Hematopoietic multipotent progenitor cell treated with erythropoietin and hydrocortisone succinate and interleukin-3 and kit ligand, for 17 days (in vitro differentiated cells): Measurements from ENCODE around the gene LPP.
"Not testable (repeated sequence)": the region's sequence is repeated elsewhere in the genome, so short reads cannot be mapped to it uniquely, and the experiment has no call there.

ENCODE experiments used
- DNase-seq: peaks from one replicate; pipeline ENCODE4 v3.0.0-alpha.2; 2015; ENCODE audit warnings: low spot score

The LPP gene

GRCh38 chr3:188154014-188154808 lies at the start of gene LPP:
Gene LPP (plus strand): TSS chr3:188154157. CDS start chr3:188406121, 251,964 bp downstream.
- no peak for DNase-seq

DNA sequence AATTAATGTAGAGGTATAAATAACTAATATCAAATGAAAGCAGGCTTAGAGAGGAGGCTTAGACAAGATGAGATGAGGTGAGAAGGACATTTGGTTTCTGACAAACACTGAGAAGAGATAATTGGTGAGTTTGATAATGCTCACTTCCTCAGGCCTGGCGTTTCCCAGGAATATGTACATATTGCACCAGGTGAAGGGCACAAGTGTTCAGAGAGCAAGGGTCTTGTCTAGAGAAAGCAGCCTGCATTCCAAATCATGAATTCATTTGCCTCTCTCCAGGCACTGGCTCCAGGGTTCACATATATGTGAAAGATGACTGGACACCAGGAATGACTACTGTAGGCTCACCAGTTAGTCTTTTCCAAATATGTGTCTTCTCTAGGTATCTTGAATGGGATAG lies 48.0 kb upstream of the LPP start:
- no peak for DNase-seq

- DNase-seq: no peak
Measured at GRCh38 chr3:188106454-188106853, 47.5 kb upstream of the LPP start.

DNA sequence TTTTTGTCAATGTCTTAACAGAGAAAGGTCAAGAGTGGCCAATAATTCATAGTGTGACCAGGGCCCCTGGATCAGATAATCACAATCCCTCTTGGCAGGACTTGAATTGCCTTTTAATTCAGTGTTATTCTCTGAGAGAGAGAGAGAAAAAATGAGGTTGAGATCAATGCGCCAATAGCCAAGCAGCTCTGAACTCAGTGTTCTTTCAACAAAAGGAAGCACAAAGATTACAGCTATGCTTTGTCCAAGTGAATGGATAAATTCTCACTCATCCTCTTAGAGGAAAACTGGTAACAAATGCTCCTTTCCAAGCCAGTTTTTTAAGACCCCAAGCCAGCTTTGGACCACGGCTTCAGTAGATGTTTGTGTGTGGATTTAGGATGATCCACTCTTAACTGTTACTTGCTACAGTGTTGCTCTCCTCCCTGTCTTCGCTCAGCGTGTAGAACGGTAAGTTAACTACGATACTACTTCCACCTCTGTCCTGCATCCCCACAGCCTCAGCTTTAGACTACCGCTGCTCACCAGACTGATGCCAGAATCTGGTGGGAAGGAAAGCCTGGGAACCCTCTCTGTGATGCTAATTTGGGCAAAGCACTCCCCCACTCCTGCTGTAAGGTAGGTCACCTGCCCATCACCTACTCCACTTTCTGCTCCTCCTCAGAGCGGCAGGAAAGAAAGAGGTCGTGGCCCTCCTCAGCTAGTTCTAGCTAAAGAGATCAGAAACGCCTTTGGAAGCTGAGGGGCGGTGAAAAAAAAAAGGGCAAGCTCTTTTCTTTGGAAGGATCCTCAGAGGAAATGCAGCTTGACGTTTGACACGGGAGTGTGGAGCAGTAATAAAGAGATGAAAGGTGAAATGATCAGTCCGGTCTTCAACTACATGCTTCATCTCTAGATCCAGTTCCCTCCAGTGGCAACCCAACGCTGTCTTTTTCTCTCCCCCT lies 46.8 kb upstream of the LPP start:
- DNase-seq: no peak

- DNase-seq: no peak
Measured at GRCh38 chr3:188108703-188109412, 45.1 kb upstream of the LPP start.

DNA sequence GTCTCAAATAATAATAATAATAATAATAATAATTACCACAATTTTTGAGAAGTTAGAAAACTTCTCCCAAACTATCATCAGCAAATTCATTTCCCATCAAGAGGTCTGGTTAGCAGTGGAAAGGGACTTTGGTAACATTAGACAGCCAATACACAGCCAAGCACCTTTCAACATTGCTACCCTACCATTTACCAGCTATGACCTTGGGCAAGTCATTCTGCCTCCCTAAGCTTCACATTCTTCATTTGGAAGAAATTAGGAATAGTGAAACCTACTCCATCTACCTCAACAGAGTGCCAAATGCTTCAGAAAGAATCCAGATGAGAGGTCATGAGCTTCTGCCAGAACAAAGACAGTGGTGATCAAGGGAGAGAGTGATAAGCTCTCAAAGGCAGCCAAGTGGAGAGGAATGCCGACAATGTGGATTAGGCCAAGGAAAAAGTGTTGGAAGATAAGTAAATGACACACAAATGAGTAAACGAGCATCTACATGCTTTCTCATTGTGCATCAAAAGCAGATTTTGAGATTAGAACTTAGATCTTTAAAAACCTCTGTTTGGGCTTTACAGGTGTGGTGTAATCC lies 42.9 kb upstream of the LPP start:
- DNase-seq: no peak

- no peak for DNase-seq
Measured at GRCh38 chr3:188113756-188114155, 40.2 kb upstream of the LPP start.

DNA sequence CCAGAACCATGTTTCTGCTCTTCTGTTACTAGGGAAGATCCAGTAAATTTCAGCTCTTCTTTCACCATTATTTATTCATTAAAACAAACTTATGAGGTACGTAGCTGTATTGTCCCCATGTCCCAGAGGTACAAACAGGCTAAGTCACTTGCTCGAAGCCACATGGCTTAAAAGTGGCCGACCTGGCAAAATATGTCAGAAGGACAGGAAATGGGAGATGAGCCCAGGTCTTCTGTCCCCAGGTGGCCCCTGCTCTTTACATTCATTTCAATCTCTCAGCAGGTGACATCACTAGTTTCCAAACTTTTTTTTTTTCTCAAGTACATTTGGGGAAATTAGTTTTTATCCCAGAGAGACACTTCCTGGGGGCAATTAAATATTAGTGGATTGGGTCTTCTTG lies 34.1 kb upstream of the LPP start:
- DNase-seq: no peak

DNA sequence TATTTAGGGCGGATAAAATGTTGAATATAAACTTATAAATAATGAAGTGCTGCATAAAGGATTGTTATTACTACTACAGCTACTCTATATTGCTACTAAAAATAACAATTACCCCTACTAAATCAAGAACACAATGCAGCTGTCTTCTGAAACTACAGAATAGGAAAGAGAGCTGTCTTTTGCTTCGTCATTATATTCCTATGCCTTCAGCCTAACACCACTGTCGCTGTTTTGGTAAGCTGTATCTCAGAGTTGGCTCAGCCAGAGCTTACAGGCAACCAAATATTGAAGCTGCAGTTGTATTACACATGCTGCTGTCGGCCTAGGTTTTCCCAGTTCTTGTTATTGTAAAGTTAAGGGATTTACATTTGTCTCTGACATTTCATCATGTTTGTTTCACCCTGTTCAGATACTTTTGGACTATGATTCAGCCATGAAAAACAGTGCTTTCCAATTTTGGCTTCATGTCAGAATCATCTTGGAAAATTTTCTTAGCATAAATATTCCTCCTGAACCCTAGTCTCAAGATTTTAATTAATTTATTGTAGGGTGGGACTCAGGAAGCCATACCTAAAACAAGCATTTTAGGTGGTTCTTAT lies 31.3 kb upstream of the LPP start:
- no peak for DNase-seq

DNA sequence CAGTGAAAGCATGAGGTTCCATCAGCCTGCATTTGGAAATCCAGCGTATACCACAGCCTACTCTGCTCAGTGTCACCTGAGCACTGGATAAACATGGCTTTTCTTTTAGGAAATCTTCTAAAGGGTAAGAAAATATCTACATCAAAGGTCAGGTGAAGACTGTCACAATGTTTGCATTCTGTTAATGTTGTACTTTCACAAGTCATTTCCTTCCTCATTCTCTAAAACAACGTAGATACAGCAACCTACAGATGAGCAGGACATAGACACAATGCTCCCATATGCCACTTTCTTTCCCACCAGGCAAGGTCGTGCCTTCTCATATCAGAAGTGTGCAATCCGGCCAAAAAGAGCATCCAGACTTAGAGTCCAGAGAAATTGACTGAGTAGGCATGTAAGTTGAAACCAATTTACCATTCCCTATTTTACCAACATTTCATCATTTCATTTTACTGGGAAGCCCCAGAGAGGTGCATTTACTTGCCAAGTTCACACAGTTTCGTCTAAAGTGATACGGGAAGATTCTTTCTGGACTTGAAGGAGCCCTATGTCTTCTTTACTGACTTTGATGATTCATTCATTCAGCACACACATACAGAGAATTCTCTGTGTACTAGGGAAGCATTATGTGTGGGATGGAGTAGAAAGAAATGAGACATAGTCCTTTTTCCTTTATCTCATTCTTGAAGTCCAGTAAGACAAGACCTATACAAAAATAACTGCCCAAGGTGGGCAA lies 30.6 kb upstream of the LPP start:
- DNase-seq: no peak

DNA sequence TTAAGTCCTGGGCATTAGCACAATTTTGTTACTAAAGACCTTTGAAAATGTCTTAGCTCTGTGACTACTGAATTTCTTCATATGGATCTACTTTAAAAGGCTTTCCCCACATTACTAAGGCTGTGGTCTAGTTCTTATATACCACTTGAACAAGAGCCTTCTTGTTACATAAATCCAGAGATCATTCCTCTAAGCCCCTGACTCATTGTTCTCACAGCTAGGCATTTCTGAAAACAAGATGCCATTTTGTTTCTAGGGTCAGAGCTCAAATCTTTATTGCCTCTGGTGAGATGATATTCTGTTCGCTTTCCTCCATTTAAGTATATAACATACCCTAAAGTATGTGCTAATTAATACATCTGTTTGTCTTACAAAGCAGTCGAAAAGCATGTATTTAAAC lies 29.8 kb upstream of the LPP start:
- DNase-seq: no peak

DNA sequence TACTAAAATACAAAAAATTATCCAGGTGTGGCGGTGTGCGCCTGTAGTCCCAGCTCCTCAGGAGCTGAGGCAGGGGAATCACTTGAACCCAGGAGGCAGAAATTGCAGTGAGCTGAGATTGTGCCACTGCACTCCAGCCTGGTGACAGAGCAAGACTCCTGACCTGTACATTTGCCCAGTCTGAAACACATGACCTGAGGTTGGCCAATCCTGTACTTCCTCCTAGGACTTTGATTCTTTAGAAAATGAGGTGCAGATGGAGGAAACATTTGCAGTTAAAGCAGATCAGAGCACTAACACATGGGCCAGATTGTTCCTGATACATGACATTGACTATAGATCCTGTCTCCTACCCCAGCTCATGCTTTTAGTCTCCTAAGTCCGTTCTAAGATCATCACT lies 28.9 kb upstream of the LPP start:
- DNase-seq: no peak

DNA sequence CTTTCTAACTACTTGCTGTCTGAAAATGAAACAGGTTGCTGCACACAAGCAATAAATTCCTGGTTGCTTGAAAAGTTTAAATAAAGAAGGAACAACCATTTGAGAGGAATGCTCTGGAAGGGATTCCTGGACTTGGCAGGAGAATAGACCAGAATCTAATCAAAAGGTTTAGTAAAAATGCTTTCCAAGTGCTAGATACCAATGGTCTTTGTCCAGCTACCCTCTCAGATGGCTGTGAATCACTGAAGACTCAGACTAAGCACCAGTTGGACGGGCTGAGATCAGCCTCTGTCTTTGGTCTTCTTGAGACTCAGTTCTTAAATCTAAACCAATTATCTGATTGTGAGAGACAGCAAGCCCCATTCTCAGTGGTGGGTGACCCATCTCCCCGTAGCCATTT lies 27.7 kb upstream of the LPP start:
- DNase-seq: no peak

DNA sequence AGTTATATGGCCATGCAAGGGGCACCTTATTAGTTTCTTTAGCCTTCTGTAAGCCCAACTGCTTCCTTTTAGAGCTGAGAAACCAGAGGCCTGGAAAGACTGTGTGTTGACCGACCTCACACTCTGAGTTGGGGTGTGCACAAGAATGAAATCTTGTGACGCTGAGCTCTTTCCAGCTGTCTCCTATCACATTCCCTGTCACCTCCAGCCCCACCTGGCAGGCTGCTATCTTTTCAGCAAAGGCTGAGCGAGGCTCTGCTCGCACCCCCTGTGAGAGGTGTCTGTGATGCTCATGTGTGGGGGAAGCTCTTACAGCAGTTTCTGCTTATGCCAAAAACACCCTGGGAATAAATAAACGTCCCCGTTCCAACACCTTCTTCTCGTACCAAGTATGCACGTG lies 27.0 kb upstream of the LPP start:
- DNase-seq: no peak

GRCh38 chr3:188128905-188129304 lies 25.1 kb upstream of the LPP start:
- no peak for DNase-seq

- not testable (repeated sequence) for DNase-seq
Measured at GRCh38 chr3:188131023-188131422, 22.9 kb upstream of the LPP start.

- DNase-seq: no peak
Measured at GRCh38 chr3:188133219-188133618, 20.7 kb upstream of the LPP start.

DNA sequence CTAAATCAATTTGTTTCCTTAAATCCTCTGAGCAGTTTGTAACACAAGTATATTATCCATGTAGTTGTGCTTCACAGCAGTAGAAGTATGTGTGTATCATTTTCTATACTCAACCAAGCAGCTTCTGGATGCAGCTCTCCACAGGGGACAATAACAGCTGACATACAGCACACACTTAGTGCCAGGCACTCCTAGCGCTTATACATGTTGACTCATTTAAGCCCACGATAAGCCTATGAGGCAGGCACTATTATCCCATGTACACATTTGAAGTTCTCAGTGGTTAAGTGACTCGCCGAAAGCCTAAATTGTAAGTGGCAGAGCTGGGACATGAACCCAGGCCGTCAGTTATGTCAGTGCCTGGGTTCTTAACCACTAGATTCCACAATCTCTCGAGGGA lies 20.3 kb upstream of the LPP start:
- no peak for DNase-seq

- no peak for DNase-seq
Measured at GRCh38 chr3:188134079-188134478, 19.9 kb upstream of the LPP start.

GRCh38 chr3:188134856-188135255 lies 19.1 kb upstream of the LPP start:
- DNase-seq: no peak

GRCh38 chr3:188135271-188135670 lies 18.7 kb upstream of the LPP start:
- no peak for DNase-seq
